ENCODE measurements around the gene CXCL12. TPM values are rescaled to one million over a fixed set of nuclear protein-coding genes. Genes with fewer than 3 reads are reported as not detected.

The CXCL12 gene
- total RNA-seq: 10 to 100 TPM; 17.5 to 56.2 TPM

DNA sequence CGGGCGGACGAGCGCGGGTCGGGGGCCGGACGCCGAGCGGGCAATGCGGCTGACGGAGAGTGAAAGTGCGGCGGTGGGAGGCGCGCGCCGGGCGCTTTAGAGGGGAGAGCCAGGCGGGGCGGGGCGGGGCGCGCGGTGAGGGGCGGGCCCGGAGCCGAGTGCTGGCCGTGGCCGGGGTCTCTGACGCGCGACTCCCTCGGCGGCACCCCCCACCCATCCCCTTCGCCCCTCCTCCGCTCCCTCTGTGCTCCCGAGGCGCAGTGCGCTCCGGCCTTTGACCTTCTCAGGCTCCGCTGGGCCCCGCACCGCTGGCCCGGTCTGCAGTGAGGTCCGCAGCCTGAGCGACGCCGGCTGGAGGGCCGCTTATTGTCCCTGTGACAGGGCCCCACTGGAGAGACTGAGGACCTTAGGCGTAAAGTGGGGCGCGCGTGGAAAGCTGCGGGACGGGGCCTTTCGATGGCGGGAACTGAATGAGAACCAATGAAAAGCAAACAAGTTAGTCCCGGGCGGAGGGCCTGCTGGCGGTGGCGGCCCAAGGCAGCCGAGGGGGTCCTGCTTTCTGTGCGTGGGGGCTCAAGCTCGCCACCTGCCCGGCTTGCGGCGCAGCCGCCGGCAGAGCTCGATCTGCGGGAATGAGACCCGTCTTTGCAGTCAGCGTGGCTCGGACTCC is at the start of gene CXCL12:
Gene CXCL12, minus strand, starts transcription at position 72 of the 670 bp plus-strand sequence. CDS start 92 bp downstream, outside the sequence.
- TF ChIP-seq CTCF (IDR thresholded peaks at IDR 0.05): no peak
- H3K4me1 ChIP-seq: no peaks in the 10 kb centered on the region
- H3K4me3 ChIP-seq: peak within 1 kb of the TSS; percentile 44
- intact Hi-C loops (cut with DNase I): loop anchor here (5.0 to 10.0 kb wide), 3 partner anchors 73 to 698 kb away; no protein-coding TSS in a partner anchor
- DNase-seq: peak; percentile 29
- peaks cover 21% of the 10 kb centered on the region for H3K27me3 ChIP-seq
- peak within 1 kb of the TSS; percentile 12 for H3K27ac ChIP-seq
- H3K9me3 ChIP-seq: no peaks in the 10 kb centered on the region
- H3K36me3 ChIP-seq: no peaks in the 10 kb centered on the region
- peak within 1 kb of the TSS; percentile 51 to 63 for H3K9ac ChIP-seq (ENCODE audit: low read depth in 2 of 2, low read length in 2 of 2)

- no peaks in the 10 kb centered on the region for H3K36me3 ChIP-seq
- no peaks in the 10 kb centered on the region for H3K4me1 ChIP-seq
- no peak for TF ChIP-seq CTCF (IDR thresholded peaks at IDR 0.05)
- no peak overlapping the region for H3K27ac ChIP-seq
- H3K27me3 ChIP-seq: no peaks in the 10 kb centered on the region
- no peak overlapping the region for H3K9ac ChIP-seq (ENCODE audit: low read depth in 2 of 2, low read length in 2 of 2)
- no peaks in the 10 kb centered on the region for H3K9me3 ChIP-seq
- H3K4me3 ChIP-seq: no peak overlapping the region
- no peak for DNase-seq
- intact Hi-C loops (cut with DNase I): no loop called here
These were observed 42.6 kb upstream of the CXCL12 start for GRCh38 chr10:44427479-44427878.

- Histone ChIP-seq H3K27ac (no peak overlapping the region), H3K9ac (ENCODE audit: low read depth in 2 of 2, low read length in 2 of 2) (no peak overlapping the region), H3K27me3 (no peaks in the 10 kb centered on the region), H3K36me3 (no peaks in the 10 kb centered on the region), H3K4me3 (no peak overlapping the region), H3K9me3 (no peaks in the 10 kb centered on the region), H3K4me1 (no peaks in the 10 kb centered on the region)
- TF ChIP-seq CTCF (IDR thresholded peaks at IDR 0.05): no peak
- intact Hi-C loops (cut with DNase I): no loop called here
- DNase-seq: no peak
These were observed 42.1 kb upstream of the CXCL12 start for GRCh38 chr10:44427037-44427436.

DNA sequence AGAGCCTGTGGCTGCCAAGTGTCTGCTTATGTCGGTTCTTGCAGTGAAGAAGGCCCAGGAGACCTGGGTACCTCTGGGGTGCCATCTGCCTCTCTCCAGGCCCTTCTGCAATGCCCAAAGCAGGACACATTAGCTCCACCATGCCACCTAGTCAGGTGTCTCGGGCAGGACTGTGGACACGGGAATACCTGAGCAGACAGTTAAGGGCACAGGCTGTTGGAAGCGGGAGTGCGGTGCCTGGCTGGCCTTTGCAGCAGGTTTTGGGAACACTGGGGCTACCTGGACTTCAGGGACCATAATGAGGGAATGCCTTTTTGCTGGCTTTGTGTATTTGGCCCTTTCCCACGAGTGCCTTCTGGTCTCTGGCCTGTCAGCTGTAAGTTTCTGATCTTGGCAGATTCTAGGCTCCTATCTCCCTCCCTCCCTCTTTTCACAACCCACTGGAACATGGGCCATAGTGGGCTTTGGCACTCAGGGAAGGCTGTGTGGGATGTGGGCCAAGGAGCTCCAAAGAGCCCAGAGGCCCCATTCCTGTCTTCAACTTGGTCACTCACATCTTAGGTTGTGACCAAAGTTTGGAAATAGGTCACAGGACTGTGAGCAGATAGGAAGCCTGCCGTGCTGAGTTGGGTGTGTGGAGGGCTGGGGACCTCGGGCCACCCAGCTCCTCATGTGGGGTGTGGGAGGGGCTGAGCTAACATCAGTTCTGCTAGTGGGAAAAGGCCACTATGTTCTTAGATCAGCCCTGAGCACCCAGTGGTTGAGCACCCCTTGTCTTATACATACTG is 41.5 kb upstream of the CXCL12 start:
- TF ChIP-seq CTCF (IDR thresholded peaks at IDR 0.05): no peak
- H3K9me3 ChIP-seq: no peaks in the 10 kb centered on the region
- H3K27me3 ChIP-seq: no peaks in the 10 kb centered on the region
- no peak overlapping the region for H3K27ac ChIP-seq
- DNase-seq: no peak
- no peak overlapping the region for H3K4me3 ChIP-seq
- intact Hi-C loops (cut with DNase I): no loop called here
- H3K36me3 ChIP-seq: no peaks in the 10 kb centered on the region
- H3K4me1 ChIP-seq: no peaks in the 10 kb centered on the region
- H3K9ac ChIP-seq (ENCODE audit: low read depth in 2 of 2, low read length in 2 of 2): no peak overlapping the region

- Histone ChIP-seq H3K27me3 (no peaks in the 10 kb centered on the region), H3K9ac (ENCODE audit: low read depth in 2 of 2, low read length in 2 of 2) (no peak overlapping the region), H3K4me1 (no peaks in the 10 kb centered on the region), H3K4me3 (no peak overlapping the region), H3K36me3 (no peaks in the 10 kb centered on the region), H3K27ac (no peak overlapping the region), H3K9me3 (no peaks in the 10 kb centered on the region)
- intact Hi-C loops (cut with DNase I): no loop called here
- TF ChIP-seq CTCF (IDR thresholded peaks at IDR 0.05): no peak
- no peak for DNase-seq
These were observed 40.6 kb upstream of the CXCL12 start for GRCh38 chr10:44425466-44425865.
